HL-60/S4 treated with retinoic acid at 250 ng/mL for 4 days and 3 days (cell line): Measurements from ENCODE around the gene ESRP2.

Experiments
- in situ Hi-C: fragments of 300-500 bp; cut with MboI; formaldehyde crosslinking; loops from 2 replicates; pipeline ENCODE4 v1.7.0; 2022; ENCODE audit warnings: low sequenced_read_pairs

ESRP2 gene

DNA sequence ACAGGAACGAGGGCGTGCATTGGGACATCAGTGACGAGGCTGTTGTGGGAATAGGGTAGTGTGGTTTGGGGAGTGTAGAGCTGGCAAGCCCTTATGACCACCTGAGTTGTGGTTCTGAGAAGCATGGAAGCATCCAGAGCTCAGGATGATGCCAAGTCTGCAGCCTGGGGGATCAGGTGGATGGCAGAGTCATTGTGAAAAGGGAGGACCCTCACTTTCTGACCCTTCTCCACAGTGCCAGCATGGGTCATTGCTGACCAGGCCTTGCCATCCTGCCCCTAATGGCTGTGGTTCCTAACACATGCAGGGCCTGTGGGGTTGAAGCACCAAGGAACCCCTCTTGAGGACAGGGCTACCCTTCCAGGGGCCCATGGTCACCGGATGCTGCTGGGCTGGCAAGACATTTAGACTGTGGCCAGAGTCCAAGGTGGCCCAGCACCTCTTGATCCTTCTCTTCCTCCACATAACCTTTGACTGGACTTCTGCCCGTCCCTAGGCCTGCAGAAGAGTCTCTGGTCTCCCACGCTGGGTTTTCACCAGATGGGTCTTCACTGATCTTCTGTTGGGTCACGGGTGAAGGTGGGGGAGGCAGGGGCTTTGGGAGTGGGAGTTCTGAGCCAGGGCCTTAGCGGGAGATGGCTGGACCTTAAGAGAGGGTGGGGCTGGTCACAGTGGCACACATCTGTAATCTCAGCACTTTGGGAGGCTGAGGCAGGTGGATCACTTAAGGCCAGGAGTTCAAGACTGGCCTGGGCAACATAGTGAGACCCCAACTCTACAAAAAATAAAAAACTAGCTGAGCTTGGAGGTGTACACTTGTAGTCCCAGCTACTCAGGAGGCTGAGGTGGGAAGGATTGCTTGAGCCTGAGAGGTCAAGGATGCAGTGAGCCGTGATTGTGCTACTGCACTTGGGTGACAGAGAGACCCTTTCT is 7.3 kb upstream of the ESRP2 start:
- in situ Hi-C loops, result no loop called here

DNA sequence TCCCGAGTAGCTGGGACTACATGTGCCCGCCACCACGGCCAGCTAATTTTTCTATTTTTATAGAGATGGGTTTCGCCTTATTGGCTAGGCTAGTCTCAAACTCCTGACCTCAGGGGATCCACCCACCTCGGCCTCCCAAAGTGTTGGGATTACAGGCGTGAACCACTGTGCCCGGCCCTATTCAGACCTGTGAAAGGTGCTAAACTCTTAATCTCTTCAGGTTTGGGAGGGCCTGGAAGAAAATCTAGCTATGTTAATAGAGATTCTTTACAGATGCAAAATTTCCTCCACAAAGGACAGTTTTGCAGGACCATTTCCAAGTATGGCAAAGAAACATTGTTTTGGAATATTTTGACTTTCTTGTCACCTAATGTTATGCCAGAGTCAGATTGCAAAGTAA is 6.2 kb upstream of the ESRP2 start:
- in situ Hi-C loops, result no loop called here

- in situ Hi-C loops, result no loop called here
Observed at GRCh38 chr16:68238029-68238345, 2.1 kb upstream of the ESRP2 start.

- in situ Hi-C loops, result no loop called here
Observed at GRCh38 chr16:68237243-68238028, 1.5 kb upstream of the ESRP2 start.

- in situ Hi-C loops, result no loop called here
Observed at GRCh38 chr16:68236826-68237242, 907 bp upstream of the ESRP2 start.

DNA sequence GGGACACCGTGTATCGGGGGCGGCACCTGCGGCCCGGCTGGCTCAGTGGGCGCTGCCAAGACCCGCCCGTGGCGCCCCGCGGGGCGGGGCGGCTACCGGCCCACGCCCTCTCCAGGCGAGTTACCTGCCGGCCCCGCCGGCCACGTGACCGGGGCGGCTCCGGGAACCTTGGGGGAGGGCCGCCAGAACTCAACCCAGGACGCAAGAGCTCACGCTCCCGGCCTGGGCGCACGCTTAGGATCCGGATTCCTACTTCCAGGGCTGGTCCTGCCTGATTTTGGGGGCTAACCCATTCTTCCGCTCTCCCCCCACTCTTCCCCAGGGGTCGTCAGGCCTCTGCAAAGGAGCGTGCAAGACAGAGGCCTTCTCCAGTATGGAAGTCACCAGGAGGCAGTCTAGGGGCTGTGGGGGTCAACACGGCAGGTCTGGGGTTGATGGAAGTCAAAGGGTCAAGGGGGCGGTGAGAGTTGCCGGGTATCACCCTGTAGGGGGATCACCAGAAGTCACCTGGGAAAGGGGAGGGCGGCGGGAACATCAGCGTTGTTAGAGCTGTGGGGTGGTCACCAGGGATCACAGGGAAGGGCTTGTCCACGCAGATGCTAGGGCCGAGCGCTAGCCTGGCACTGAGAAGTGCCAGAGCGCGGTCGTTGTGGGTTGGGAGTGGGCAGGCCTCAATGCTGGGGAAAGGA is 354 bp upstream of the ESRP2 start:
- in situ Hi-C loops, result no loop called here

DNA sequence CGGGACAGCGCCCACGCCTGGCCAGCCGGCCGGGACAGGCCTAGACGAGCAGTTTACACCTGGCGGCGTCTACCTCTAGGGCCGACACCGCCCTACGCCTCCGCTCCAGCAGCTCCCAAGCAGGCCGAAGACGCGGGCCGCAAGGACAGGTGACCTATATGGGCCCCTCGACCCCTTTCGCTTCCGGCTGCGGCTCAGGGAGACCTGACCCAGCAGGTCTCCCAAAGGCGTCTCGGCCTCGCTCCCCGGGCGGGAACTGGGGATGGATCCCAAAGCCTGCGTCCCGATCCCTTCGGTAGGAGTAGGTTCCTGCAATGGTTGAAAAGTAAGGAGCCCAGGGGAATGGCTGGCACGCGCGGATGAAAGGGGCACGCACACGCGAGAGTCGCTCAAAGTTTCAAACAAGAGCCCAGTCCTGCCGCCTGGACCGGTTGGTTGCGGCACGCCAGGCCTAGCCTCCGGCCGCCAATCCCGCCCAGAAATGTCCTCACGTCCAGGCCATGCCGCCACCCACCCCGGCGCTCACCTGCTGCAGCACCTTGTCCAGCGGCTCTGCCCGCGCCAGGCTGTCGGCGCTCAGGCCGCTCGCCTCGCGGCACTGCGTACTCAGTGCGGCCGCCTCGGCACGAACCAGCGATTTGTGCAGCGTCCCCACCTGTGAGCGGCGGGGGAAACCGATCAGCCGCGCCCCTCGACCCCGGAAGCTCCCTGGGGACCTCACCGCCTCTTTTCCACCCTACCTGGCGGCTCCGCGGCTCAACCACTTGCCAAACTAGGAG is 630 bp downstream of the ESRP2 start:
- in situ Hi-C loops, result no loop called here

DNA sequence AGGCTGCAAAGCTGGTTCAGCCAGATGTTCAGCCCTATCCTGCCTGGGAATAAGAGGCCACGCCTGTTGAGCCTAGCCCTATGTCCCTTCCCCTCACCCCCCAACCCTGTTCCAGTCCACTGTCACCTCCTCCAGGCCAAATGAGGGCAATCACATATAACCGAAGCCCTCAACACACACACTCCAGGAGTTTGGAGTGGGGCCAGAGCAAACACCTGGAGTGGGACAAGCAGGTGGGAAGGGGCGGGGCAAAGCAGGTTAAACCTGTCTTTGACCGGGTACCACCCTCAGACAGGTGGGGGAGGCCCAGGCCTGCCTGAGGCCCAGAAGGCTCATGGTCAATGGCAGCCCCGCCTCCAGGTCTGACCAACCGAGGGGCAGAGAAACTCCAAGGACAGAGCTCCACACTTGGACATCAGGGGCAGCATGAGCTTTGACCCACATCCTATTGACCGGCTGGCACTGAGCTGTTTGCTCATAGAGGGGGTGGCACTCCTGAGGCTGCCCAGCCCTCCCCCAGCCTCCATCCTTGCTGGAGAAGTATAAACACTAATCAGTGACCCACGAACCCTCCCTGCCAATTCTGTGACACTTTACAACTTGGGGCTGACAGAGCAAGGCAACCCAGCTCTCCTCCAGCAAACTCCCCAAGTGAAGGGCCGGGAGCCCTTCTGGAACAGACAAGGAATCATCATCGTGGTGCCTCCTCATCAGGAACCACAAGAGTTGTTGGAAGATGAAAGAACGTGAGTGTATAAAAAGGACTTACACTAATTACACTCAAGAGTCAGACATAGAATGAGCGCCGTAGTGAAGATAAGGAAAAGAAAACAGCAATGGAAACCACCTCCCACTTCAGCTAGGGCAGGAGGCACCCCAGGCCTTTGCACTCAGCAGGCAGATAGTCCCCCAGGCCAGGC is 1.5 kb downstream of the ESRP2 start:
- in situ Hi-C loops, result no loop called here

DNA sequence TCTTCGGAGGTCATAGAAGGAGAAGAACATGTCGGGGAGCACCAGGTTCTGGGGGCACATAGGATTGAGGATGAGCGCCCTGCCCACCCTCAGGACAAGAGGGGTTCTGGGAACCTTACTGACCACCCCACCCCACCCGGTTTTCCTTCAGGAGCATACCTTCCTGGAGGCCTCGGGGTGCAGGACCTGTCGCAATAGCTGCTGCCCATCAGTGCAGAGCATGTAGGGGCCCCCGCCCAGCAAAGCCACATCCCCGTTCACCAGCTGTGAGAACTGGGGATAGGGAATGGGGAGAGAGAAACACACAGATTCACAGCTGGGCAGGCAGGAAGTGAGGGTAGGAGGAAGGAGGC is 2.1 kb downstream of the ESRP2 start:
- in situ Hi-C loops, result no loop called here

- in situ Hi-C loops, result no loop called here
Observed at GRCh38 chr16:68233085-68233834, 2.7 kb downstream of the ESRP2 start.

GRCh38 chr16:68232335-68232734 is 3.6 kb downstream of the ESRP2 start:
- in situ Hi-C loops, result no loop called here

DNA sequence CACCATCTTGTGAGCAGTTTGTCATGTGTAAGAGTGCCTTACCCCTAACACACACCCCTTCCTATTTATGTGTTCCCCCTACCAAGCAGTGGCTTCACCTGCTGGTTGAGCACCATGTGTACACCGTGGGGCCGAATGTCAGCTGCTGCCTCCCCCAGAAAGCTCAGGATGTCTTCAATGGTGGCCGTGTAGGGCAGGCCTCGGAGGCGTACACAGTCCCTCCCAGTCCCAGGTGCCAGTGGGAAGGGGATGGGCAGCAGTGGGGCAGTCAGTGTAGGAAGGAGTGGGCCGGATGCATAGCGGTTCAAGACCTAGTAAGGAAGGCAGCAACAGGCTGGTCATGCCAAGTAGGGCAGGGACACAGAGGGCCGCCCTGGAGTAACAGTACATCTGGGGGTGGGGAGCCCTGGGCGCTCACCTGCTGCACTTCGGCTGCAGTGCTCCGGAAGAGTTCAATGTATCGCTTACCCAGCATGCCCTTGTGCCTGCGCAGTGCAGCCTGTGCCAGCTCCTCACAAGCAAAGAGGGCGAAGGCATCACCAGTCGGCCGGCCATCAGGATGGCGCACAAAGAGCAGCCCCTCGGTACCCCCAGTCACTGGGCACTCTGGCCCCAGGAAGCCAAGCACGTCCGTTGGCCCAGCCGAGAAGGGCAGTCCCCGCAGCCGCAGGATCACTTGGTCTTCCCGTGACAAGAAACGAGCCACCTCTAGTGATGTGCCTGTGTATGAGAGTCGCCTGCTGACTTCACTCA is 4.4 kb downstream of the ESRP2 start:
- in situ Hi-C loops, result no loop called here

- in situ Hi-C loops, result no loop called here
Observed at GRCh38 chr16:68230956-68231355, 5.0 kb downstream of the ESRP2 start.

GRCh38 chr16:68230176-68230571 is 5.8 kb downstream of the ESRP2 start:
- in situ Hi-C loops, result no loop called here

GRCh38 chr16:68229431-68230175 is 6.3 kb downstream of the ESRP2 start:
- in situ Hi-C loops, result no loop called here

DNA sequence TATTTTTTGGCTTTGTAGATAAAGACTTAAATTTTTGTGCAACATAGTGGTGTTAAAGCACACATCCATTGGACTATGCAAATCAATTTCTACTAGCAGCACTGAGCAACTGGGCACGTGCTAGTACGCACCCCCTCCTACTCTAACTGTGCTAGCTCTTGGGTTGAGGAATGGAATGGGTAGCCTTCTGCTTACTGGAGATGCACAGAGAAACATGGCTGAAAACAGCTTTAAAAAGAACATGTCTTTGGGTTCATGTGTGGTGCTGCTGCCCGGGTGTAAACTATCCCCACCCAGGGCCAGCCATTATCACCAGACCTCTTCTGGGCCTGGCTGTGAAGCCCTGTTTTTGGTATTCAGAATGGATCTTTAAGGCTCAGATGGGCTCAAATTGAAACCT is 7.3 kb downstream of the ESRP2 start:
- in situ Hi-C loops, result no loop called here

DNA sequence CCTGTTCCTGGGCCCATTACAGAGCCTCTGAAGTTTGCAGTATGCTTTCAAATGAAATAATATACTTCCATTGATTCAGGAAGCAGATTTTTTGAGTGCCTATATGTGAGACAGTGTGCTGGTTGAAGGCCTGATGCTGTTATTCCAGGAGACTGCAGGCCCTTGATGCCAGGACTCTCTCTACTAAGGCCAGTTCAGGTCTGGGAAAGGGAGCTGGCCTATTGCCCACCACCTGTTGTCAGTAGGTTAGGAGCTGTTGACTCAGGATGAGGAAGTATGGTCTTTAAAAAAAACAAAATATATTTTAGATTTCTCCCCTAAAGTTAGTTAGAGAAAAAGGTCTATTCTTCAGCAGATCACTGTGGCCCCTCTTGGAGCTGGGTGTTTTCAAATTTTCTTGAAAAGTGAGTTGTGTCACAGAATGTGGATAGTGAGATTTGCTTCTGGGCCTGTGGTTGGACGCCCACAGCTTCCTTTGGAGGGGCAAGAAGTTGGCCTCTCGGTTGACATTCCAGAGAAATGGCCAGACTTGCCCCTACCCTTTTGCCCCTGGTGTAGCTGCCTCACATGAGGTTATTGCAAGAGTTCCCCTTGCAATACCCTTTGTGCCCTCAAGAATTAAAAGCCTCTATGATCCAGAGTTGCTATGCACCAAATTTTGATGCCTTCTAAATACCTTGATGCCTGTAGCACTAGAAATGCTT is 7.9 kb downstream of the ESRP2 start:
- in situ Hi-C loops, result no loop called here
